Endothelial cell of hepatic sinusoid (primary cell): ENCODE measurements around the gene URB1.

Experiments
- in situ Hi-C: cut with HindIII; loops from 2 replicates; pipeline ENCODE4 v1.10.0; 2017; ENCODE audit warnings: low sequenced_read_pairs

The URB1 gene

GRCh38 chr21:32299695-32300094 is 93.1 kb downstream of the URB1 start:
- in situ Hi-C loops: loop anchor here (25.0 kb wide), 1 partner anchor 1037 kb away; no protein-coding TSS in a partner anchor

- in situ Hi-C loops: loop anchor here (25.0 kb wide), 1 partner anchor 1036 kb away; no protein-coding TSS in a partner anchor
Measured at GRCh38 chr21:32298658-32299081, 94.1 kb downstream of the URB1 start, which contains the start of gene MRAP. MRAP (plus strand) TSS chr21:32298855; CDS start chr21:32298972, 117 bp downstream.

GRCh38 chr21:32298148-32298559 is 94.7 kb downstream of the URB1 start:
- in situ Hi-C loops: loop anchor here (25.0 kb wide), 1 partner anchor 1036 kb away; no protein-coding TSS in a partner anchor

- in situ Hi-C loops: loop anchor here (25.0 kb wide), 1 partner anchor 1035 kb away; no protein-coding TSS in a partner anchor
Measured at GRCh38 chr21:32297449-32297848, 95.4 kb downstream of the URB1 start.

- in situ Hi-C loops: loop anchor here (25.0 kb wide), 1 partner anchor 1023 kb away; no protein-coding TSS in a partner anchor
Measured at GRCh38 chr21:32285476-32285875, 107.3 kb downstream of the URB1 start.

- in situ Hi-C loops: loop anchor here (5.0 to 25.0 kb wide), 2 partner anchors 44 to 1021 kb away; no protein-coding TSS in a partner anchor
Measured at GRCh38 chr21:32282992-32283391, 109.8 kb downstream of the URB1 start.

- in situ Hi-C loops: loop anchor here (5.0 to 25.0 kb wide), 2 partner anchors 46 to 1019 kb away; no protein-coding TSS in a partner anchor
Measured at GRCh38 chr21:32281531-32281930, 111.3 kb downstream of the URB1 start.

GRCh38 chr21:32279377-32279680 is 113.5 kb downstream of the URB1 start:
- in situ Hi-C loops: loop anchor here (25.0 kb wide), 1 partner anchor 1017 kb away; no protein-coding TSS in a partner anchor

- in situ Hi-C loops: loop anchor here (25.0 kb wide), 1 partner anchor 1016 kb away; no protein-coding TSS in a partner anchor
Measured at GRCh38 chr21:32278518-32279376, 114.1 kb downstream of the URB1 start, which contains the start of gene MIS18A. MIS18A (minus strand) TSS chr21:32279049; CDS start chr21:32279014, 35 bp downstream.

- in situ Hi-C loops: loop anchor here (25.0 kb wide), 1 partner anchor 1016 kb away; no protein-coding TSS in a partner anchor
Measured at GRCh38 chr21:32278103-32278502, 114.7 kb downstream of the URB1 start.

- in situ Hi-C loops: loop anchor here (25.0 kb wide), 1 partner anchor 1014 kb away; no protein-coding TSS in a partner anchor
Measured at GRCh38 chr21:32276671-32277070, 116.1 kb downstream of the URB1 start.

- in situ Hi-C loops: loop anchor here (25.0 kb wide), 1 partner anchor 508 kb away; no protein-coding TSS in a partner anchor
Measured at GRCh38 chr21:32270748-32271147, 122.1 kb downstream of the URB1 start.

- in situ Hi-C loops: loop anchor here (25.0 kb wide), 1 partner anchor 503 kb away; no protein-coding TSS in a partner anchor
Measured at GRCh38 chr21:32265321-32265720, 127.5 kb downstream of the URB1 start.

GRCh38 chr21:32261929-32262328 is 130.9 kb downstream of the URB1 start:
- in situ Hi-C loops: loop anchor here (25.0 kb wide), 1 partner anchor 500 kb away; no protein-coding TSS in a partner anchor
